ENCODE results near the gene CCDC146.
"Not testable (repeated sequence)": the region's sequence is repeated elsewhere in the genome, so short reads cannot be mapped to it uniquely, and the experiment has no call there.

The CCDC146 gene

GRCh38 chr7:77222819-77223218, 100.4 kb downstream of the CCDC146 start:
- TF ChIP-seq EZH2phosphoT487 (IDR thresholded peaks at IDR 0.05; ENCODE audit: low read depth): no peak
- TF ChIP-seq, protein P1, sequence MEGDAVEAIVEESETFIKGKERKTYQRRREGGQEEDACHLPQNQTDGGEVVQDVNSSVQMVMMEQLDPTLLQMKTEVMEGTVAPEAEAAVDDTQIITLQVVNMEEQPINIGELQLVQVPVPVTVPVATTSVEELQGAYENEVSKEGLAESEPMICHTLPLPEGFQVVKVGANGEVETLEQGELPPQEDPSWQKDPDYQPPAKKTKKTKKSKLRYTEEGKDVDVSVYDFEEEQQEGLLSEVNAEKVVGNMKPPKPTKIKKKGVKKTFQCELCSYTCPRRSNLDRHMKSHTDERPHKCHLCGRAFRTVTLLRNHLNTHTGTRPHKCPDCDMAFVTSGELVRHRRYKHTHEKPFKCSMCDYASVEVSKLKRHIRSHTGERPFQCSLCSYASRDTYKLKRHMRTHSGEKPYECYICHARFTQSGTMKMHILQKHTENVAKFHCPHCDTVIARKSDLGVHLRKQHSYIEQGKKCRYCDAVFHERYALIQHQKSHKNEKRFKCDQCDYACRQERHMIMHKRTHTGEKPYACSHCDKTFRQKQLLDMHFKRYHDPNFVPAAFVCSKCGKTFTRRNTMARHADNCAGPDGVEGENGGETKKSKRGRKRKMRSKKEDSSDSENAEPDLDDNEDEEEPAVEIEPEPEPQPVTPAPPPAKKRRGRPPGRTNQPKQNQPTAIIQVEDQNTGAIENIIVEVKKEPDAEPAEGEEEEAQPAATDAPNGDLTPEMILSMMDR (IDR thresholded peaks at IDR 0.05; ENCODE audit: low read depth, low read length): no peak
- H3K4me1 ChIP-seq (ENCODE audit: low read length): peaks cover 18% of the 10 kb centered on the region

DNA sequence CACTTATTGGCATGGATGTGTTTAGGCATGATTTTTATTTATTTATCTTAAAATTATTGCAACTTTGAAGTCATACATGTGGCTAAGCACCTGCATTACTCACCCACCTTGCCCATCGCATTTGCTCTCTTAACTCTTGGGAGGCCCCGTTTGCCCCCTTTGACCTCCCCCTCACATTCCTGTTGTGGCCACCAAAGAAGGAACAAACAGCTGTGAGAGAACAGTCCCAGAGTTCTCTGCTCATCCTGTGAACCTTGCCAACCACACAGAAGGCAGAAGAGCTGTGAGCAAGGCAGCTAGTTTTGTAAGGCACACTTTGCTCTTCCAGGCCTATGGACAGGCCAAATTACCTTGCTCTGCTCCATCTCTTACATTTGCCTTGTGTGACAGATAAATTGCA, 100.8 kb downstream of the CCDC146 start:
- no peak overlapping the region for H2AFZ ChIP-seq (ENCODE audit: low read depth, low read length)
- H3K9me3 ChIP-seq (ENCODE audit: insufficient read depth, low read length): no peaks in the 10 kb centered on the region
- H3K4me1 ChIP-seq (ENCODE audit: low read length): peaks cover 18% of the 10 kb centered on the region
- H3K9ac ChIP-seq (ENCODE audit: low read length): no peak overlapping the region
- no peaks in the 10 kb centered on the region for H3K79me2 ChIP-seq (ENCODE audit: low read length)
- no peaks in the 10 kb centered on the region for H3K27me3 ChIP-seq (ENCODE audit: low read depth, low read length)
- no peaks in the 10 kb centered on the region for H4K20me1 ChIP-seq (ENCODE audit: insufficient read depth, low read length)
- TF ChIP-seq EZH2phosphoT487 (IDR thresholded peaks at IDR 0.05; ENCODE audit: low read depth): no peak
- TF ChIP-seq, protein P1 (IDR thresholded peaks at IDR 0.05; ENCODE audit: low read depth, low read length): no peak
- H3K4me3 ChIP-seq (ENCODE audit: low read length): no peak overlapping the region
- no peak overlapping the region for H3K27ac ChIP-seq (ENCODE audit: low read length)
- no peak overlapping the region for H3K4me2 ChIP-seq (ENCODE audit: low read length)
- no peaks in the 10 kb centered on the region for H3K36me3 ChIP-seq (replicated peaks; ENCODE audit: low read depth, low read length)

More at GRCh38 chr7:77222819-77223218, 100.4 kb downstream of the CCDC146 start:
- Histone ChIP-seq H3K79me2 (ENCODE audit: low read length) (no peaks in the 10 kb centered on the region), H3K4me3 (ENCODE audit: low read length) (no peak overlapping the region), H3K27ac (ENCODE audit: low read length) (no peak overlapping the region), H3K27me3 (ENCODE audit: low read depth, low read length) (no peaks in the 10 kb centered on the region), H4K20me1 (ENCODE audit: insufficient read depth, low read length) (no peaks in the 10 kb centered on the region), H3K9ac (ENCODE audit: low read length) (no peak overlapping the region), H2AFZ (ENCODE audit: low read depth, low read length) (no peak overlapping the region), H3K9me3 (ENCODE audit: insufficient read depth, low read length) (no peaks in the 10 kb centered on the region), H3K36me3 (replicated peaks; ENCODE audit: low read depth, low read length) (no peaks in the 10 kb centered on the region), H3K4me2 (ENCODE audit: low read length) (no peak overlapping the region)

GRCh38 chr7:77226357-77226839, 104.0 kb downstream of the CCDC146 start:
- no peak overlapping the region for H3K27ac ChIP-seq (ENCODE audit: low read length)
- H3K9ac ChIP-seq (ENCODE audit: low read length): no peak overlapping the region
- no peak overlapping the region for H2AFZ ChIP-seq (ENCODE audit: low read depth, low read length)
- H3K9me3 ChIP-seq (ENCODE audit: insufficient read depth, low read length): peaks cover 14% of the 10 kb centered on the region; the same call in 1 of the 2 replicates
- TF ChIP-seq EZH2phosphoT487 (IDR thresholded peaks at IDR 0.05; ENCODE audit: low read depth): no peak
- TF ChIP-seq, protein P1 (IDR thresholded peaks at IDR 0.05; ENCODE audit: low read depth, low read length): no peak
- H3K79me2 ChIP-seq (ENCODE audit: low read length): no peaks in the 10 kb centered on the region
- peaks cover 9% of the 10 kb centered on the region for H3K36me3 ChIP-seq (replicated peaks; ENCODE audit: low read depth, low read length)
- no peak overlapping the region for H3K4me2 ChIP-seq (ENCODE audit: low read length)
- H3K27me3 ChIP-seq (ENCODE audit: low read depth, low read length): no peaks in the 10 kb centered on the region
- H3K4me1 ChIP-seq (ENCODE audit: low read length): peaks cover 17% of the 10 kb centered on the region
- H3K4me3 ChIP-seq (ENCODE audit: low read length): no peak overlapping the region
- H4K20me1 ChIP-seq (ENCODE audit: insufficient read depth, low read length): no peaks in the 10 kb centered on the region

- H3K36me3 ChIP-seq (replicated peaks; ENCODE audit: low read depth, low read length); H3K4me2 ChIP-seq (ENCODE audit: low read length); H3K27me3 ChIP-seq (ENCODE audit: low read depth, low read length); H3K79me2 ChIP-seq (ENCODE audit: low read length); H4K20me1 ChIP-seq (ENCODE audit: insufficient read depth, low read length); H3K4me1 ChIP-seq (ENCODE audit: low read length); H3K4me3 ChIP-seq (ENCODE audit: low read length); H3K9ac ChIP-seq (ENCODE audit: low read length); H2AFZ ChIP-seq (ENCODE audit: low read depth, low read length); H3K27ac ChIP-seq (ENCODE audit: low read length): not testable (repeated sequence)
- peaks cover 14% of the 10 kb centered on the region; the same call in 1 of the 2 replicates for H3K9me3 ChIP-seq (ENCODE audit: insufficient read depth, low read length)
Measured at GRCh38 chr7:77228795-77229194, 106.4 kb downstream of the CCDC146 start.

Data from OCI-LY3 (cell line).